SK-N-SH treated with all-trans-retinoic acid at 6 μM for 48 hours (cell line): ENCODE data around the gene CFAP161.

Source experiments
- ARNTL ChIP-seq: fragments of 450-650 bp; formaldehyde crosslinking; IDR thresholded peaks from 2 replicates; pipeline ENCODE4 v1.5.0; 2020; ENCODE audit warnings: low read depth, mild to moderate bottlenecking, moderate library complexity, borderline replicate concordance
- GLIS3 ChIP-seq: fragments of 250-450 bp; sonication (Bioruptor Pico); IDR thresholded peaks from 2 replicates; pipeline ENCODE4 v1.5.0; 2020; ENCODE audit warnings: mild to moderate bottlenecking, moderate library complexity
- OSR1 ChIP-seq: fragments of 250-450 bp; sonication (Bioruptor Pico); IDR thresholded peaks from 2 replicates; pipeline ENCODE4 v1.8.0; 2022; ENCODE audit warnings: moderate library complexity, mild to moderate bottlenecking, inconsistent platforms
- PATZ1 ChIP-seq: fragments of 250-450 bp; sonication (Bioruptor Pico); IDR thresholded peaks from 2 replicates; pipeline ENCODE4 v1.8.0; 2020; ENCODE audit warnings: mild to moderate bottlenecking, moderate library complexity, borderline replicate concordance
- RARB ChIP-seq: fragments of 250-450 bp; sonication (Bioruptor Pico); IDR thresholded peaks from 2 replicates; pipeline ENCODE4 v1.8.0; 2021; ENCODE audit warnings: mild to moderate bottlenecking, moderate library complexity
- TSHZ2 ChIP-seq: fragments of 250-450 bp; sonication (Bioruptor Pico); IDR thresholded peaks from 2 replicates; pipeline ENCODE4 v1.5.0; 2020; ENCODE audit warnings: mild to moderate bottlenecking, moderate library complexity
- ZFP3 ChIP-seq: fragments of 250-450 bp; sonication (Bioruptor Pico); IDR thresholded peaks from 2 replicates; pipeline ENCODE4 v1.5.0; 2020; ENCODE audit warnings: mild to moderate bottlenecking, moderate library complexity
- ZFP30 ChIP-seq: fragments of 450-650 bp; formaldehyde crosslinking; IDR thresholded peaks from 2 replicates; pipeline ENCODE4 v1.5.0; 2022; ENCODE audit warnings: mild to moderate bottlenecking, moderate library complexity
- ZNF70 ChIP-seq: fragments of 450-650 bp; formaldehyde crosslinking; IDR thresholded peaks from 2 replicates; pipeline ENCODE4 v1.5.0; 2020; ENCODE audit warnings: mild to moderate bottlenecking, moderate library complexity

- TF ChIP-seq ZFP3 (CRISPR knock-in tag) (no peak), TSHZ2 (no peak), PATZ1 (CRISPR knock-in tag) (no peak), GLIS3 (no peak), ZFP30 (CRISPR knock-in tag) (no peak), ARNTL (CRISPR knock-in tag) (no peak), OSR1 (CRISPR knock-in tag) (no peak), RARB (CRISPR knock-in tag) (no peak), ZNF70 (no peak)
Measured at GRCh38 chr15:81097116-81097889, 36.8 kb upstream of the CFAP161 start.
